CD4-positive, alpha-beta T cell treated with Interleukin-10 for 1 hour (primary cell): Measurements from ENCODE around the gene TPD52L1.
"Not testable (repeated sequence)": the region's sequence is repeated elsewhere in the genome, so short reads cannot be mapped to it uniquely, and the experiment has no call there.

Experiments used
- DNase-seq: peaks from one replicate; pipeline ENCODE4 v3.0.0-alpha.2; 2020

The TPD52L1 gene

GRCh38 chr6:125144822-125145221 lies 8.8 kb upstream of the TPD52L1 start:
- no peak for DNase-seq

DNA sequence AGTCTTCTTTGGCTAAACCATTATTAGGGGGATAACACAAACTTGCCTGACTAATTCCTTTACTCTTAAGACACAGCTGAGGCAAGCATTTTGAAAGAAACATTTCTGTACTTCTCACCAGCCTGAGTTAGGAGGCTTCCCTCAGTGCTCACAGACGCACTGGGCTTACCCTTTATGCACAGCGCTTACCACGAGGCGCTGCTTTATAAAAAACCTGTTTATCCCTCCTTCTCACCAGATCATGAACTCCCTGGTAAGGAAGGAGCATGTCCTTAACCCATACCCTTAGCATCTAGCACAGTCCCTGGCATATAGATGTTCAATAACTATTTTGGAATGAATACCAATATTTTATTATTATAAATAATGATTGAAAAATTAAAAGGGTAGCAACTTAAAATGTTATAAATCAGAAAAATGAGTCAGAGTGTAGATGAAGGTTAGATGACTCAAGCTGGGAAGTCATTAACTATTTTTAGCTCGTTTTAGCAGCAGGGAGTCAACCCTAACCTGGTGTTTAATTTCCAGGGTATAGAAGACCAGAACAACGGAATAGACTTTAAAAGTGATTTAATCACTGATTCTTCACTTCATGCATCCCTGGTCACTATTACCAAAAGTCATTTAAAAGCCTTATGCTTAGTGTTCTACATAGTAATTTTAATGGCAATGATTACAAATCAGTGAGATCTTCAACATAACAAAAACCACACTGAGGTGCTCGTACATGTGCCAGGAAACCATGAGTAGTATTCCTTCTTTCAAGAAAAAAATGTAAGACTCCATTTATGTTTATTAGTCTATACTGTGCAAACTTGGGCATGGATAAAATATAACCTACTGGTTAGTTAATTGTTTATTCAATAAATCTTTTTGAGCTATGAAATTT lies 4.1 kb upstream of the TPD52L1 start:
- no peak for DNase-seq

DNA sequence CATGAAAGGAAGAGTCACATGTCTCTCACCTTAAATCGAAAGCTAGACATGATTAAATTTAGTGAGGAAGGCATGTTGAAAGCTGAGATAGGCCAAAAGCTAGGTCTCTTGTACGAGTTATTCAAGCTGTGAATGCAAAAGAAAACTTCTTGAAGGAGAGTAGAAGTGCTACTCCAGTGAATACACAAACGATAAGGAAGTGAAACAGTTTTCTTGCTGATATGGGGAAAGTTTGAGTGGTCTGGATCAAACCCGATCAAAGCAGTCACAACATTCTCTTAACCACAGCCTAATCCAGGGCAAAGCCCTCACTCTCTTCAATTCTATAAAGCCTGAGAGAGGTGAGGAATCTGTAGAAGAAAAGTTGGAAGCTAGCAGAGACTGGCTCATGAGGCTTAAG lies 1.9 kb upstream of the TPD52L1 start:
- DNase-seq = no peak

DNA sequence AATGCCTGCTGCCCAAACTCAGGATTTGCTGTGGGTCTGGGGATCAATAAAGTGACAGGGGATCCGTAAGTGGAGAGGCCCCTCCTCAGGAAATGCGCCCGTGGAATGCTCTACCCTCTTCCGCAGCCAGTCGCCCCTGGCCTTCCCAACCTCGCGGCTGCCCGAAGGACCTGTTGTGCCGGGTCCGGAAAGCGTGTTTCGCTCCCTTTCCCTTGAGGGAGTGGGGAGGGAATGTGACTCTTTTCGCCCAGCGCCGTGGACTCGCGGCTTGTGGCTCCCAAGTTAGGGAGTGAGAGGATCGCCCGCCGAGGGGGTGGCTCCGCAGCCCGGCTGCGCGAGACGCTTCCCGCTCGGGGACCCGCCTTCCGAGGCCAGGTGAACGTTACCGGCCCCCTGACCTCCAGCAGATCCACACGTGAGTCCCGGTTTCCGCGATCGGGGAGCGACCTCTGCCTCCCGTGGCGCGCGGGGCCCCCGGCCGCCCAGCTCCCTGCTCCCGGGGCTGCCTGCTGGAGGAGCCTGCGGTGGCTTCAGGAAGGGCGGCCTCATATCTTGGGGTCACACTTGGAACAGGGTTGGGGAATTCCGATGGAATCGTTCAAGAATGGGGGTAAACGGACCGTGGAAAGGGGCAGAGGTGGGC lies 666 bp downstream of the TPD52L1 start:
- DNase-seq = no peak

- peak; percentile 13 for DNase-seq
Observed at GRCh38 chr6:125154761-125155135, 1.2 kb downstream of the TPD52L1 start.

- DNase-seq = no peak
Observed at GRCh38 chr6:125155344-125155743, 1.8 kb downstream of the TPD52L1 start.

- no peak for DNase-seq
Observed at GRCh38 chr6:125156496-125156895, 2.9 kb downstream of the TPD52L1 start.

DNA sequence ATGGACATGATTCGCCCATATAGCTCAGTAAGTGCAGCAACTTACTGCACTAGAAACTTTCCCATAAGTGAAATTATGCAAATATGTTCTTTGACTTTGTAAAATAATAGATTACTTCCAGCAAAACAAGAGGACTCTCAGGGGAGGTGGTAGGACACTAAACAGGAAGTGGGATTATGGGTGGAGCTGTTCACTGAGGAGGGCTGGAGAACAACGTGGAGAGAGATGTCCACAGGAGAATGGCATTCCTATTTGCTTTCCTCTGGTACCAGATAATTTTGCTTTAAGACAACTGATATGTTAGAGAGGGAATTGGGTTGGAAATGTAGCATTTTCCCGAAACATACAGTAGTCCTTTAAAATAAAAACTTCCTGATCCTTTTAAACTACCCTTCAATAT lies 3.7 kb downstream of the TPD52L1 start:
- no peak for DNase-seq

- no peak for DNase-seq
Observed at GRCh38 chr6:125157725-125158124, 4.2 kb downstream of the TPD52L1 start.

DNA sequence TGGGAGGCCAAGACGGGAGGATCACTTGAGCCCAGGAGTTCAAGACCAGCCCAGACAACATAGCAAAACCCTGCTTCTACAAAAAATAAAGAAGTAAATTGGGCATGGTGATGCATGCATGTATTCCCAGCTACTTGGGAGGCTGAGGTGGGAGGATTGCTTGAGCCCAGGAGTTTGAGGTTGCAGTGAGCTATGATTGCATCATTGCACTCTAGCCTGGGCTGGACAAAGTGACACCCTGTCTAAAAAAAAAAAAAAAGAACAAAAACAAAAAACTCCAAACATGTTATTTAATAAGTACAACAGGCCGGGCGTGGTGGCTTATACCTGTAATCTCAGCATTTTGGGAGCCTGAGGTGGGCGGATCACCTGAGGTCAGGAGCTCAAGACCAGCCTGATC lies 9.8 kb downstream of the TPD52L1 start:
- not testable (repeated sequence) for DNase-seq

GRCh38 chr6:125163811-125164210 lies 10.2 kb downstream of the TPD52L1 start:
- no peak for DNase-seq

- no peak for DNase-seq
Observed at GRCh38 chr6:125164696-125165095, 11.1 kb downstream of the TPD52L1 start.

DNA sequence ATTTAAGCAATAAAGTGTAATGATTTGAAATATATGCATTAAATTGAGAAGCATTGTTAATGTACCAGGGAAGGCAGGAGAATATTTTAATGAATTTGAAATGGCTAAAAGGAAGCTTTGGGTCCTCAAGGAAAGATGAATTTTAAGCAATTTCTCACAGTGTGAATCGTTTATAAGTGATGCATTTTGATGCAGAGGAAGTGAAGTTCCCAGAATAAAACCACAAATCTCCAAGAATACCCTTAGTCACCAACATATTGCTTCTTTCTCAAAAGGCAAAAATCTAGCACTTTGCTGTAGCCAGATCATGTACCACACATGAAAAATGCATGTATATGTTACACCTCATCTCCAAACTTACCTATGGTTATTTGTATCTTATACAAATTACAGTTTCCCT lies 11.7 kb downstream of the TPD52L1 start:
- no peak for DNase-seq

GRCh38 chr6:125165776-125166175 lies 12.2 kb downstream of the TPD52L1 start:
- DNase-seq = no peak

GRCh38 chr6:125166711-125167110 lies 13.1 kb downstream of the TPD52L1 start:
- no peak for DNase-seq

GRCh38 chr6:125167579-125167978 lies 14.0 kb downstream of the TPD52L1 start:
- DNase-seq = no peak

DNA sequence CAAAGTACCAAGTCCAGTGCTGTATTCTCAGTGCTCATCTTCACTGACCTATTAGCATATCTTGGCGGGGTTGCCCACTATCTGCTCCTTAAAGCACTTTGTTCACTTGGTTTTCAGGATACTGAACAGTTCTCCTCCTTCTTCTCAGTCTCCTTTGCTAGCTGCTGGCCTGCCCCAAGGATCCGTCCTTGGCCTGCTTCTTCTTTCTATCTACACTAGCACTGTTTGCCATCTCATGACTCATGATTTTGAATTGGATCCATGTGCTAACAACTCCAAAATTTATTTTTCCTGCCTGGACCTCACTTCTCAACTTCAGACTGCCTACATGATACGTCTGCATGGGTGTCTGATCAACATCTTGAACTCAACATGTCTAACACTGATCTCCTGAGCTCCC lies 15.5 kb downstream of the TPD52L1 start:
- no peak for DNase-seq

GRCh38 chr6:125169522-125169921 lies 15.9 kb downstream of the TPD52L1 start:
- DNase-seq = no peak

GRCh38 chr6:125170376-125170775 lies 16.8 kb downstream of the TPD52L1 start:
- no peak for DNase-seq

GRCh38 chr6:125173341-125174095 lies 19.9 kb downstream of the TPD52L1 start:
- no peak for DNase-seq

DNA sequence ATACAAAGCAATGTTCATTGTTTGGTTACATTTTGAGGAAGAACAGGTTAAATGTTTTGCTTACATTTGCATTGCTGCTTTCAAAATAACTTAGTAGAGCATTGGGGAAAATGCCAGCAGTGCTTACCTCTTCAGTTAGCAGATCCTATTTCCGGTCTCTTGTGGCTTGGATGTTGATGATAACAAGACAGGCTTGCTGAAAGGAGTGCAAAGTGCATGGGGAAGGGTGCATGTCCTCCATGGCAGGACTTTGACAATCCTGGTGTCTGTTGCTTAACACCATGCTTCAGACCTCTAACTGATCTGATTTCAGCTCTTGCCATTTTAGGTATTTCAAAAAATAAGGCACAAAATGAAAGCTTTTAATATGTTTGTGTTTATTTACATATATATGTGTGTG lies 21.1 kb downstream of the TPD52L1 start:
- DNase-seq = no peak

DNA sequence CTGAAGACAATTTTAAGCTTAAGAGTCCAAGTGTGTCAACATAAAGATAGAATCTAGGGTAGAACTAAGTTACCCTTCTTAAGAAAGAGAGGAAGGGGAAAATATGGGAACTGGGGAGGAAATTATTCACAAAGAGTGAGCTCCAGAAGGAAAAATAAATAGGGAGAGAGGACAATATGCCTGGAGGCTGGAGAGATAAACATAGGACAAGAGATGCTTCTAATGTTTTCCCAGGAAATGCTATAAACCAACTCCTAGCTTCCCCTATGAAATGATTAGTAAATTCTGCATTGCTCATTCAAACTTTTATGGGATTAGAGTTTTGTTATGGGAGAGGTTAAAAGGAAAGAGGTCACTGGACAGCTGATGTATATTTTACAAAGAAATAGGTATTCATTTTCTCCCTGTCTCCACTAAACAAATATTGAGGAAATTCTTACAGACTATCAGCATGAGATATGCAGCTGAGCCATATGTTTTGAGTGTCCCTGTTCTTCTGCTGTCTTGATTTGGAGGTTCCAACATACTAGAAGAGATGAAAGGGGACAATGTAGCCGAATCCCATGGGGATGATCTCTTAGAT lies 22.0 kb downstream of the TPD52L1 start:
- DNase-seq = no peak

GRCh38 chr6:125182237-125183008 lies 28.9 kb downstream of the TPD52L1 start:
- DNase-seq = no peak
